Pancreas (tissue), 10 donors: ENCODE data around the gene SEC31A. TPM values are rescaled to one million over a fixed set of nuclear protein-coding genes. Genes with fewer than 3 reads are reported as not detected.

Experiments
- ATAC-seq, 4 donors: fragments of 200-7000 bp; cut with Tn5 transposase; one replicate each; pipeline versions ENCODE4 v1.8.0 to v1.9.1; 2020; ENCODE audit warnings: mild to moderate bottlenecking in 4 of 4, moderate library complexity in 4 of 4
- DNase-seq, 6 donors: peaks; one replicate each; pipeline ENCODE4 v3.0.0-alpha.2; 2020
- FAIRE-seq: peaks from 2 replicates; lab custom pipeline; 2012; peaks lifted over from hg19 to GRCh38; lab: Jason Lieb, UNC
- H3K27ac ChIP-seq, 4 donors: fragments of 200-600 bp; sonication (generic); 1 replicate in 3 of 4; 2 replicates in 1 of 4; pipeline versions ENCODE4 v1.5.0 to v1.8.0; 2020
- H3K27me3 ChIP-seq, 4 donors: fragments of 200-600 bp; one replicate each; pipeline ENCODE4 v1.8.0; 2021
- H3K36me3 ChIP-seq, 3 donors: fragments of 200-600 bp; sonication (generic) in 1 of 3; one replicate each; pipeline versions ENCODE4 v1.5.0 to v1.8.0; 2020 to 2021
- H3K4me1 ChIP-seq, 3 donors: fragments of 200-600 bp; one replicate each; pipeline ENCODE4 v1.8.0; 2021
- H3K4me3 ChIP-seq, 4 donors: fragments of 200-600 bp; sonication (generic) in 2 of 4; one replicate each; pipeline versions ENCODE4 v1.5.0 to v1.8.0; 2020 to 2021
- H3K9me3 ChIP-seq, 4 donors: fragments of 200-600 bp; one replicate each; pipeline ENCODE4 v1.8.0; 2021
- CTCF ChIP-seq, 4 donors: fragments of 200-600 bp; sonication (generic) in 3 of 4; IDR thresholded peaks; one replicate each; pipeline versions ENCODE4 v1.5.0 to v1.8.0; 2021; ENCODE audit warnings: antibody characterized with exemption in 4 of 4
- WGBS, 2 donors: extraction: QIAGEN DNeasy Blood & Tissue Kit; methylation state at CpG; one replicate each; pipeline ENCODE4 v1.1.7; 2013; 5-methylcytosine and 5-hydroxymethylcytosine counted together
- intact Hi-C, 3 donors: fragments of 100-400 bp; cut with DNase I; formaldehyde crosslinking; loops; one replicate each; pipeline versions ENCODE4 v1.11.1 to v1.14.2; 2022
- polyA plus RNA-seq, 2 donors: library from polyadenylated mRNA; stranded (reverse); fragments of 200-250 nt; gene quantifications; one replicate each; pipeline ENCODE4 v1.2.3, GENCODE V29; 2013
- total RNA-seq, 6 donors: library from RNA; stranded (reverse); fragmentation: NEBNext Ultra II Directional in 4 of 6; extraction: Animal tissue kit (Norgen Biotek cat#: 25700) in 4 of 6; gene quantifications; one replicate each; pipeline versions ENCODE4 v1.2.1 to v1.2.4, GENCODE V29; 2021 to 2023
- donor health status: healthy with polysubstance abuse.
- donor health status: DM: no; HTN: no; CAD: no; lungs with moderate emphysema.
- donor health status: DM: no; HTN: no; CAD: no.
- donor health status: control.
- donor health status: control.
- donor health status: Bipolar disorder and iron deficiency.
- donor health status: DM: yes; HTN: yes; CAD: no.
- donor health status: DM: no; HTN: no; CAD: no.
- donor health status: DM: no; HTN: no; CAD: no.
- donor health status: DM: yes; HTN: yes; CAD: no.

SEC31A gene
- total and polyA plus RNA-seq, 8 donors: 123 to 205 (median 169) TPM

GRCh38 chr4:82782626-82783345 is 108.2 kb downstream of the SEC31A start:
- no peak for TF ChIP-seq CTCF (IDR thresholded peaks at IDR 0.05)
- 65 to 72% methylated on average over 5 of the region's 5 CpGs for WGBS, 2 donors
- Histone ChIP-seq H3K36me3 (no peaks in the 10 kb centered on the region), H3K9me3 (no peaks in the 10 kb centered on the region), H3K27me3 (no peaks in the 10 kb centered on the region), H3K27ac (peak overlapping the region in 1 of 4 donors; percentile 8), H3K4me3 (no peak overlapping the region), H3K4me1 (peaks cover 5 to 27% (median 15%) of the 10 kb centered on the region in 3 donors)
- FAIRE-seq (no peak), DNase-seq (no peak), ATAC-seq (no peak)
- intact Hi-C loops: no loop called here

GRCh38 chr4:82780752-82781231 is 110.2 kb downstream of the SEC31A start:
- Histone ChIP-seq H3K4me3 (no peak overlapping the region), H3K4me1 (peaks cover 5 to 24% (median 15%) of the 10 kb centered on the region in 3 donors), H3K36me3 (no peaks in the 10 kb centered on the region), H3K27ac (peak overlapping the region; percentile 54 to 79 (median 75)), H3K27me3 (no peaks in the 10 kb centered on the region), H3K9me3 (no peaks in the 10 kb centered on the region)
- intact Hi-C loops: no loop called here
- 29 to 31% methylated on average over 10 of the region's 10 CpGs for WGBS, 2 donors
- FAIRE-seq (no peak), ATAC-seq (peak; percentile 87 to 91 (median 89)), DNase-seq (peak; percentile 80 to 94 (median 88))
- no peak for TF ChIP-seq CTCF (IDR thresholded peaks at IDR 0.05)

GRCh38 chr4:82780170-82780751 is 110.7 kb downstream of the SEC31A start:
- ATAC-seq (peak in 3 of 4 donors; percentile 13 to 22 (median 16)), DNase-seq (no peak), FAIRE-seq (no peak)
- Histone ChIP-seq H3K4me3 (no peak overlapping the region), H3K36me3 (no peaks in the 10 kb centered on the region), H3K27me3 (no peaks in the 10 kb centered on the region), H3K27ac (peak overlapping the region; percentile 54 to 79 (median 75)), H3K9me3 (no peaks in the 10 kb centered on the region), H3K4me1 (peaks cover 5 to 18% (median 15%) of the 10 kb centered on the region in 3 donors)
- intact Hi-C loops: no loop called here
- 9 to 35% methylated on average over 1 of the region's 1 CpG for WGBS, 2 donors
- no peak for TF ChIP-seq CTCF (IDR thresholded peaks at IDR 0.05)

GRCh38 chr4:82779032-82779431 is 111.9 kb downstream of the SEC31A start:
- no peaks in the 10 kb centered on the region for H3K36me3 ChIP-seq
- DNase-seq: no peak
- H3K27me3 ChIP-seq: no peaks in the 10 kb centered on the region
- 73 to 80% methylated on average over 11 of the region's 11 CpGs for WGBS, 2 donors
- no peak overlapping the region for H3K4me3 ChIP-seq
- no peak for FAIRE-seq
- intact Hi-C loops: no loop called here
- TF ChIP-seq CTCF (IDR thresholded peaks at IDR 0.05): no peak
- peaks cover 5 to 15% (median 14%) of the 10 kb centered on the region in 3 donors for H3K4me1 ChIP-seq
- no peak for ATAC-seq
- peak overlapping the region in 3 of 4 donors; percentile 6 to 78 (median 54) for H3K27ac ChIP-seq
- H3K9me3 ChIP-seq: no peaks in the 10 kb centered on the region
